Superior temporal gyrus (tissue), 1 donor: Measurements from ENCODE around the gene SUGCT.
"Not testable (repeated sequence)": the region's sequence is repeated elsewhere in the genome, so short reads cannot be mapped to it uniquely, and the experiment has no call there.

Source experiments
- DNase-seq: peaks from one replicate; pipeline ENCODE4 v3.0.0-alpha.2; 2016; ENCODE audit errors: extremely low spot score

SUGCT gene

GRCh38 chr7:40134428-40135316 lies at the start of gene SUGCT, which contains the start of gene MPLKIP:
SUGCT (plus strand) TSS chr7:40135005.
MPLKIP (minus strand) TSS chr7:40134622; CDS start chr7:40134567, 55 bp downstream.
- DNase-seq = peak; percentile 94

- DNase-seq = no peak
Measured at GRCh38 chr7:40092182-40092581, 42.6 kb upstream of the SUGCT start.

- DNase-seq = no peak
Measured at GRCh38 chr7:40093631-40094350, 41.0 kb upstream of the SUGCT start.

GRCh38 chr7:40095230-40095629 lies 39.6 kb upstream of the SUGCT start:
- no peak for DNase-seq

GRCh38 chr7:40095695-40096327 lies 39.0 kb upstream of the SUGCT start:
- DNase-seq = no peak

- no peak for DNase-seq
Measured at GRCh38 chr7:40097728-40098127, 37.1 kb upstream of the SUGCT start.

- DNase-seq = no peak
Measured at GRCh38 chr7:40098810-40099209, 36.0 kb upstream of the SUGCT start.

- no peak for DNase-seq
Measured at GRCh38 chr7:40099837-40100236, 35.0 kb upstream of the SUGCT start.

GRCh38 chr7:40101201-40101600 lies 33.6 kb upstream of the SUGCT start:
- no peak for DNase-seq

GRCh38 chr7:40102897-40103296 lies 31.9 kb upstream of the SUGCT start:
- no peak for DNase-seq

GRCh38 chr7:40105879-40106473 lies 28.8 kb upstream of the SUGCT start:
- no peak for DNase-seq

GRCh38 chr7:40115936-40116335 lies 18.9 kb upstream of the SUGCT start:
- no peak for DNase-seq

GRCh38 chr7:40117199-40117598 lies 17.6 kb upstream of the SUGCT start:
- not testable (repeated sequence) for DNase-seq

GRCh38 chr7:40118201-40118600 lies 16.6 kb upstream of the SUGCT start:
- not testable (repeated sequence) for DNase-seq

GRCh38 chr7:40120020-40120419 lies 14.8 kb upstream of the SUGCT start:
- DNase-seq = no peak

- DNase-seq = not testable (repeated sequence)
Measured at GRCh38 chr7:40122100-40122939, 12.5 kb upstream of the SUGCT start.

GRCh38 chr7:40122940-40123254 lies 11.9 kb upstream of the SUGCT start:
- DNase-seq = no peak

GRCh38 chr7:40133561-40134427 lies 1.0 kb upstream of the SUGCT start:
- no peak for DNase-seq

GRCh38 chr7:40135317-40135610 lies 459 bp downstream of the SUGCT start:
- peak; percentile 20 for DNase-seq

GRCh38 chr7:40137563-40137962 lies 2.8 kb downstream of the SUGCT start:
- DNase-seq = no peak
